ENCODE data around the gene ATG9B. TPM values are rescaled to one million over a fixed set of nuclear protein-coding genes. Genes with fewer than 3 reads are reported as not detected.

ATG9B gene
- polyA plus RNA-seq, 1 of the 3 experiments (the other 2 are of a cell fraction): 0.67 TPM

GRCh38 chr7:150998341-150998740 is 26.0 kb downstream of the ATG9B start:
- TF ChIP-seq FOXJ3 (CRISPR knock-in tag; IDR thresholded peaks at IDR 0.05) (no peak), TAF1 (IDR thresholded peaks at IDR 0.05; ENCODE audit: borderline replicate concordance, low read depth, low read length) (no peak), RCOR1 (IDR thresholded peaks at IDR 0.05; ENCODE audit: low read length) (no peak), SIN3A (IDR thresholded peaks at IDR 0.05; ENCODE audit: borderline replicate concordance, low read depth, low read length) (no peak)
- Histone ChIP-seq H3K27me3 (ENCODE audit: insufficient read depth) (no peaks in the 10 kb centered on the region), H3K79me2 (ENCODE audit: insufficient read depth) (no peaks in the 10 kb centered on the region), H3F3A (replicated peaks; ENCODE audit: insufficient read depth) (no peaks in the 10 kb centered on the region), H3K9me3 (no peaks in the 10 kb centered on the region), H2AFZ (ENCODE audit: low read depth) (no peak overlapping the region), H3K27ac (ENCODE audit: low read depth in 2 of 2, low read length in 1 of 2) (no peak overlapping the region), H3K9ac (no peak overlapping the region), H3K9me2 (no peaks in the 10 kb centered on the region), H3K4me2 (no peak overlapping the region), H3K4me1 (ENCODE audit: control insufficient read depth in 1 of 2, insufficient read depth in 2 of 2, low read depth in 1 of 2, low read length in 1 of 2) (peaks cover 0 to 11% of the 10 kb centered on the region in 2 experiments; a peak in 1 of 4 replicates), H3K4me3 (ENCODE audit: low read depth in 2 of 2, low read length in 1 of 2) (no peak overlapping the region), H3K36me3 (replicated peaks in 1 of 2; ENCODE audit: control insufficient read depth in 1 of 2, insufficient read depth in 2 of 2, low read length in 1 of 2) (no peaks in the 10 kb centered on the region), H4K20me1 (ENCODE audit: insufficient read depth) (no peaks in the 10 kb centered on the region)
- 73% methylated on average over 20 of the region's 20 CpGs for WGBS (ENCODE audit: low lambda C conversion rate)
- POLR2A ChIA-PET: interaction anchor here (1.0 kb wide), 1 partner anchor 13 kb away, joined by 3 read pairs; no protein-coding TSS in a partner anchor
- peak; percentile 27 for DNase-seq
- CTCF ChIA-PET: interaction anchor here (1.2 to 2.8 kb wide), 4 partner anchors 10 to 32 kb away, joined by 3 to 12 read pairs (median 8); no protein-coding TSS in a partner anchor

- Histone ChIP-seq H3K27ac (ENCODE audit: low read depth in 2 of 2, low read length in 1 of 2) (no peak overlapping the region), H3K79me2 (ENCODE audit: insufficient read depth) (no peaks in the 10 kb centered on the region), H3F3A (replicated peaks; ENCODE audit: insufficient read depth) (no peaks in the 10 kb centered on the region), H3K9me3 (no peaks in the 10 kb centered on the region), H4K20me1 (ENCODE audit: insufficient read depth) (no peaks in the 10 kb centered on the region), H3K4me2 (no peak overlapping the region), H3K9ac (no peak overlapping the region), H3K27me3 (ENCODE audit: insufficient read depth) (no peaks in the 10 kb centered on the region), H3K4me3 (ENCODE audit: low read depth in 2 of 2, low read length in 1 of 2) (no peak overlapping the region), H3K36me3 (replicated peaks in 1 of 2; ENCODE audit: control insufficient read depth in 1 of 2, insufficient read depth in 2 of 2, low read length in 1 of 2) (no peaks in the 10 kb centered on the region), H3K4me1 (ENCODE audit: control insufficient read depth in 1 of 2, insufficient read depth in 2 of 2, low read depth in 1 of 2, low read length in 1 of 2) (peaks cover 0 to 11% of the 10 kb centered on the region in 2 experiments; a peak in 1 of 4 replicates), H2AFZ (ENCODE audit: low read depth) (no peak overlapping the region), H3K9me2 (no peaks in the 10 kb centered on the region)
- CTCF ChIA-PET: interaction anchor here (1.2 to 2.8 kb wide), 8 partner anchors 9 to 126 kb away, joined by 3 to 12 read pairs (median 6); no protein-coding TSS in a partner anchor
- peak; percentile 21 for DNase-seq
- POLR2A ChIA-PET: interaction anchor here (1.0 kb wide), 1 partner anchor 12 kb away, joined by 3 read pairs; no protein-coding TSS in a partner anchor
- WGBS (ENCODE audit: low lambda C conversion rate): 59% methylated on average over 5 of the region's 5 CpGs
- TF ChIP-seq TEAD4 (IDR thresholded peaks at IDR 0.05; ENCODE audit: borderline replicate concordance, insufficient read depth) (no peak), GATA2 (CRISPR knock-in tag; IDR thresholded peaks at IDR 0.05) (no peak), USF2 (IDR thresholded peaks at IDR 0.05; ENCODE audit: borderline replicate concordance, low read depth, low read length) (no peak), FOSL2 (IDR thresholded peaks at IDR 0.05; ENCODE audit: borderline replicate concordance, low read depth) (no peak), JUND (IDR thresholded peaks at IDR 0.05) (no peak), MEF2A (IDR thresholded peaks at IDR 0.05; ENCODE audit: borderline replicate concordance, low read depth) (no peak), NRF1 (IDR thresholded peaks at IDR 0.05; ENCODE audit: low read depth, low read length) (no peak), PBX3 (IDR thresholded peaks at IDR 0.05) (no peak), SIN3A (IDR thresholded peaks at IDR 0.05; ENCODE audit: borderline replicate concordance, low read depth, low read length) (no peak), EZH2phosphoT487 (IDR thresholded peaks at IDR 0.05; ENCODE audit: borderline replicate concordance, low read depth) (no peak), USF1 (IDR thresholded peaks at IDR 0.05; ENCODE audit: borderline replicate concordance, low read depth) (no peak), MAX (IDR thresholded peaks at IDR 0.05; ENCODE audit: low read depth) (no peak), EP300 (IDR thresholded peaks at IDR 0.05; ENCODE audit: borderline replicate concordance in 1 of 2, low read depth in 1 of 2, low read length in 1 of 2) (no peak), REST (IDR thresholded peaks at IDR 0.05; ENCODE audit: low read depth, low read length) (no peak), YY1 (IDR thresholded peaks at IDR 0.05; ENCODE audit: low read depth) (no peak)
Observed at GRCh38 chr7:150997817-150998216, 26.5 kb downstream of the ATG9B start.
